Activated CD8-positive, alpha-beta memory T cell treated with anti-CD3 and anti-CD28 coated beads, Interleukin-2, amount 10 ng/mL, durations not matched to agents 7 days and 5 days (primary cell): ENCODE measurements around the gene SNIP1. TPM values are rescaled to one million over a fixed set of nuclear protein-coding genes. Genes with fewer than 3 reads are reported as not detected.
"Not testable (repeated sequence)": the region's sequence is repeated elsewhere in the genome, so short reads cannot be mapped to it uniquely, and the experiment has no call there.

Experiments used
- ATAC-seq: fragments of 150-1000 bp; cut with Tn5 transposase; one replicate; pipeline ENCODE4 v1.10.0; 2021; ENCODE audit warnings: moderate library complexity
- CTCF ChIA-PET: fragments of 350-600 bp; sonication (Branson Sonifier 250); formaldehyde crosslinking; loops from one replicate; lab custom pipeline; 2021; ENCODE audit warnings: antibody characterized with exemption; lab: Charles Lee
- DNase-seq: peaks from one replicate; pipeline ENCODE4 v3.0.0-alpha.2; 2020
- H3K27ac Mint-ChIP-seq: one replicate; pipeline ENCODE4 v1.8.0; 2021; ENCODE audit warnings: mild to moderate bottlenecking, mixed read lengths
- H3K27me3 Mint-ChIP-seq: one replicate; pipeline ENCODE4 v1.8.0; 2021; ENCODE audit warnings: mixed read lengths
- H3K36me3 Mint-ChIP-seq: one replicate; pipeline ENCODE4 v1.8.0; 2021; ENCODE audit warnings: mild to moderate bottlenecking, mixed read lengths
- H3K4me1 Mint-ChIP-seq: one replicate; pipeline ENCODE4 v1.8.0; 2021; ENCODE audit warnings: mixed read lengths
- H3K4me3 Mint-ChIP-seq: one replicate; pipeline ENCODE4 v1.8.0; 2021; ENCODE audit warnings: mild to moderate bottlenecking, moderate library complexity, mixed read lengths
- H3K9me3 Mint-ChIP-seq: one replicate; pipeline ENCODE4 v1.8.0; 2022; ENCODE audit warnings: low read depth, mixed read lengths
- total RNA-seq, 2 experiments: library from RNA; stranded (reverse); gene quantifications; one replicate each; pipeline ENCODE4 v1.2.3, GENCODE V29; 2021

The SNIP1 gene
- total RNA-seq, 2 experiments from 2014 or later, result 28.4 to 29.4 TPM

DNA sequence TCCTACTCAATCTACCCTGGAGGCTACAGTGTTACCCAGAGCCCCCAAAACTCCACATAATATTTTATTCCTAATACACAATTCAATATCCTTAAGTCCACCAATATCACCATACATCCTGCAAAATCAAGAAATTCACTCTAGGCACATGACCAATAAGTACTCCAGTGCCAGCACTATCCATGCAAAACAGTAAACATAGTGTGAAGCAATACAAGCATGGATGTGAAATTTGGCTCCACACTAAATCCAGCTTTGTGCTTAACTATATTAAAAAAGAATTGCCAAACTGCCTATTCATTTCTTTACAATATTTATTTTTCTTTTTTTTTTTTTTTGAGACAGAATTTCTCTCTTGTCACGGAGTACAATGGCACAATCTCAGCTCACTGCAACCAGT is 36.5 kb downstream of the SNIP1 start:
- CTCF ChIA-PET, result interaction anchor here (0.5 to 1.0 kb wide), 3 partner anchors 10 to 63 kb away, joined by 3 to 5 read pairs (median 3); no protein-coding TSS in a partner anchor
- Mint-ChIP-seq H3K9me3 (no peaks in the 10 kb centered on the region), H3K4me3 (no peak overlapping the region), H3K4me1 (peaks cover 41% of the 10 kb centered on the region), H3K27ac (no peak overlapping the region), H3K27me3 (no peaks in the 10 kb centered on the region), H3K36me3 (peaks cover 21% of the 10 kb centered on the region)
- ATAC-seq (no peak), DNase-seq (no peak)

DNA sequence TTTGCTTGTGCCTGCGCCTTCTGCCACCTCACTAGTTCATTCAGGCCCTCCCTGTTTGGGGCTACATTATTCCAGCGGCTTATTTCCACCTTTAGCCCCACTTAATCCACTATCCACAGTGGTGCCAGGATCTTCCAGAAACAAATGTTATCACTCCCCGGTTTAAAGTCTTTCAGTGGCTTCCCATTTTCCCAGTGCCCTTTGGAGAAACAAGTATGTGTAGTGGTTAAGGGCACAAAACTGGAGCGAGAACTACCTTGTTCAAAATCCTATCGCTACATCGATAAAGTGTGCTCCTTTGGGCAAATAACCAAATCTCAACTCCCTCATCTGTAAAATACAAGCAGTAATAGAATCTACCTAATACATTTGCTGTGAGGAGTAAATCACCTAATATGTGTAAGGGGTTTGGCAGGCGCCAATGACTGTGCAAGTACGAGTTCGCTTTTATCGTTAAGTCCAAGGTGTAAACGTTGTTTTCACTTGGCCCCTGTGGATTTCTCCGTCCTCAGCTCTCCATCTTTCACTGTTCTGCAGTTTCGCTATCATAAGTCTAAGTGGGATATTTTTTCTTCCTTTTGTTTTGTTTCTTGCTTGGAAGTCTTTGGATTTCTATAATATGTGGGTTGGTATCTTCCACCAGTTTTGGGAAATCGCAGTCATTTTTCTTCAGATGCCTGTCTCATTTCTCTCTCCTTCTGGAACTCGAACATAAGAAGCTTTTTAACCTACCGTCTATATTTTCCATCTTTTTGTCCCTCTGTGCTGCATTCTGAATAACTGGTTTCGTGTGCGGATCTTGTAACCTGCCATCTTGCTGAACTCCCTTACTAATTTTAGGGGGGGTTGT is 38.7 kb downstream of the SNIP1 start:
- Mint-ChIP-seq H3K4me3 (peak overlapping the region; percentile 92), H3K27ac (peak overlapping the region; percentile 94), H3K36me3 (peaks cover 27% of the 10 kb centered on the region), H3K27me3 (no peaks in the 10 kb centered on the region), H3K9me3 (no peaks in the 10 kb centered on the region), H3K4me1 (peaks cover 47% of the 10 kb centered on the region)
- ATAC-seq, result no peak
- DNase-seq, result no peak
- CTCF ChIA-PET, result interaction anchor here (0.7 to 3.0 kb wide), 19 partner anchors 9 to 176 kb away, joined by 3 to 18 read pairs (median 5); partner anchors contain the start of genes CDCA8 and SNIP1

DNA sequence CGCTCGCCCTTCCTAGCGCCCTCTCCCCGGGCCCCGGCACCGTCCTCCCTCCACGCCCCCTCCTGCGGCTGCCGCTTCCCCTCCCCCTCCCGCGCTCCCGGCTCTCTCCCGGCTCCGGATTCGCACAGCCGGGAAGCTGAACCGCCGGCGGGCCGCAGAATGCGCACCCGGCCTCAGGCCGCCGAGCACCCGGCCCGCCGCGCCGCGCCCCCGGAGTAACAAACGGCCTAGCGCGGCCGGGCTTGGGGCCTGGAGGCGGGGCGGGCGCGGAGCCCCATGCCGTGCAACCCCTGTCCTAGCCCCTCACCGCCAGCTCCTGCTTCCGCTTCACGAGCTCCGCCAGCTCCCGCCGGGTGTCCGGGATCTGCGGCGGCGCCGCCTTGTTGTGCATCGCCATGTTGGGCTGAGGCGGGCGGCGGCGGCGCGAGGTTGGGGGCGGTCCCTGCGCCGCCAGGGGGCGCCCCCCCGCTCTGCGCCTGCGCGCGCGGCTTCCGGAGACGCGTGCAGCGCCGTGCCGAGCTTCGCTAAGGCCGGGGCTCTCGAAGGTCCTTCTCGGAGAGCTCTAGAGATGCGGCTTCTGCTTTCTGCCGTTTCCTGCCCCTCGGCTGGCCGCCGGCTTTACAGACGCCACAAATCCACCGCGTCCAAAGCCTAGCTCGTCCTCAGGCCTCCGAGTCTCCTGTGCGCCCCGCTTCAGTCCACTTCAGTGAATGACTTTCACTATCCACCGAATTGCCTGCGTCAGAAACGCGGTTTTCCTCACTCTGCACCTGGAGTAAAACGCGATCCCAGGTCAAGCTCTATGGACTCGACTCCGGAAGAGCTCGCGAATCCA is 39.5 kb downstream of the SNIP1 start, which contains the start of gene MEAF6:
TSS of gene MEAF6 (minus strand) at position 417 of the 835 bp plus-strand sequence. CDS start at position 397, 20 bp downstream.
- Mint-ChIP-seq H3K9me3 (no peaks in the 10 kb centered on the region), H3K4me3 (peak within 1 kb of the TSS; percentile 92), H3K36me3 (peaks cover 23% of the 10 kb centered on the region), H3K27me3 (no peaks in the 10 kb centered on the region), H3K4me1 (peaks cover 43% of the 10 kb centered on the region), H3K27ac (peak within 1 kb of the TSS; percentile 94)
- DNase-seq, result peak; percentile 84
- ATAC-seq, result peak; percentile 94
- CTCF ChIA-PET, result interaction anchor here (0.7 to 3.0 kb wide), 21 partner anchors 9 to 347 kb away, joined by 3 to 18 read pairs (median 4); partner anchors contain the start of genes CDCA8 and SNIP1

DNA sequence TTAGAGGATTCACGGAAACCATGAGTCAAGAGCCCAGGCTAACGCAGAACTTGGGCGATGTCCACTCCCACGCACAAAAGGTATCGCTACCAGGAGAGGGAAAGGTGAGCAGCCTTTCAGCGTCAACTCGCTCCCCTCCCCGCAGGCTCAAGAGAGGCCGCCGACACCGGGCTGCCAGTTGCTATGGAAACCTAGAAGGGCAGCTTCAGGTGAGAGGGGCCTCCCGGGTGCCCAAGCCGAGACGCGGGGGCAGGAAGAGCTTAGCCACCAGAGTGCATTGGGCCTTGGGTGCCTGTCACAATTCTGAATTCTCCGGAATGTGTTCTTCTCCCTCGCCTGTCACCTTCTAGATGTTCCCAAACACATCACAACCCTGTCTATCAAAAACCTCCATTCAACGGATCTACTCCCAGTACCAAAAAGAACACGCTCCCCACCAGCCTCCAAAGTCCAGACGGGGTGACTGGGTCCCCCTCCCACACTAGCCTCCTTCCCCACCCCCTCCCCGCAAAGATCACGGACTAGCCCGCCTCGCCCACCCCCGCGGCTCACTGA is 40.2 kb downstream of the SNIP1 start:
- peak; percentile 71 for DNase-seq
- ATAC-seq, result peak; percentile 24
- Mint-ChIP-seq H3K36me3 (peaks cover 26% of the 10 kb centered on the region), H3K27ac (peak overlapping the region; percentile 81), H3K9me3 (no peaks in the 10 kb centered on the region), H3K4me3 (peak overlapping the region; percentile 92), H3K27me3 (no peaks in the 10 kb centered on the region), H3K4me1 (peaks cover 42% of the 10 kb centered on the region)
- CTCF ChIA-PET, result interaction anchor here (1.2 to 3.0 kb wide), 13 partner anchors 8 to 178 kb away, joined by 3 to 10 read pairs (median 5); partner anchors contain the start of genes CDCA8 and SNIP1

DNA sequence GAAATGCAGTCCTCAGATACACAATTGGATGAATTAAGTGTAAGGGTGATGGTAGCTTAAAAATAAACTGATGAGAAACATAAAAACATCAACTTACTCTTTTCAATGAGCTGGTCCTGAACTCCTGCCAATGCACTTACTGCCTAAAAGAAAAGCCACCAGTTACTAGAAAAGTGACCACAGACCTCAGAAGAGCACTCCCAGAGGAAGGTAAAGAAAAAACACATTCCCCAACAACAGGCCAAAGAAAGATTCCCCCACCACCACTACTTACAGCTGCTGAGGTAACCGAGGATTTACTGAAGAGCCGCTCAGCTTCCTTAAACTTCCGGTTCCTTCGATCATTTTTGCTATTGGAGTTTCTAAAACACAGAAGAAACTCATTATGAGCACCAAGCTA is 44.9 kb downstream of the SNIP1 start:
- H3K4me3 Mint-ChIP-seq, result no peak overlapping the region
- peaks cover 37% of the 10 kb centered on the region for H3K4me1 Mint-ChIP-seq
- no peaks in the 10 kb centered on the region for H3K9me3 Mint-ChIP-seq
- CTCF ChIA-PET, result interaction anchor here (0.6 to 2.7 kb wide), 7 partner anchors 11 to 175 kb away, joined by 3 to 11 read pairs (median 4); no protein-coding TSS in a partner anchor
- no peak for ATAC-seq
- DNase-seq, result no peak
- peak overlapping the region; percentile 12 for H3K27ac Mint-ChIP-seq
- peaks cover 50% of the 10 kb centered on the region for H3K36me3 Mint-ChIP-seq
- no peaks in the 10 kb centered on the region for H3K27me3 Mint-ChIP-seq

DNA sequence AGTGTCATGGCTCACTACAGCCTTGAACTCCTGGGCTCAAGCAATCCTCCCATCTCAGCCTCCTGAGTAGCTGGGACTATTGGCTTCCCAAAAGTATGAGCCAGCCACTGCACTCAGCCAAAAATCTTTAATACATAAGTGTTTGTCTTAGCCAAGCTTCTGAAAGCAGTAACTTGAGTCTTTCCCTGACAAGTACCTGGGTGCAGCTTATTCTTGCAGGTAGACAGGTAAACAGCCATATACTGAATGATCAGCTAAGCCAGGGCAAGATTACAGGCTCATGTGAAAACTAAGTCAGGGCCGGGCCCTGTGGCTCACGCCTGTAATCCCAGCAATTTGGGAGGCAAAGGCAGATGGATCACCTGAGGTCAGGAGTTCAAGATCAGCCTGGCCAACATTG is 47.4 kb downstream of the SNIP1 start:
- H3K4me1 Mint-ChIP-seq, result peaks cover 23% of the 10 kb centered on the region
- no peak for DNase-seq
- H3K36me3 Mint-ChIP-seq, result peaks cover 50% of the 10 kb centered on the region
- H3K27me3 Mint-ChIP-seq, result no peaks in the 10 kb centered on the region
- CTCF ChIA-PET, result interaction anchor here (0.6 to 2.9 kb wide), 3 partner anchors 17 to 185 kb away, joined by 3 to 19 read pairs (median 4); no protein-coding TSS in a partner anchor
- H3K27ac Mint-ChIP-seq, result no peak overlapping the region
- no peak for ATAC-seq
- H3K9me3 Mint-ChIP-seq, result no peaks in the 10 kb centered on the region
- H3K4me3 Mint-ChIP-seq, result no peak overlapping the region

DNA sequence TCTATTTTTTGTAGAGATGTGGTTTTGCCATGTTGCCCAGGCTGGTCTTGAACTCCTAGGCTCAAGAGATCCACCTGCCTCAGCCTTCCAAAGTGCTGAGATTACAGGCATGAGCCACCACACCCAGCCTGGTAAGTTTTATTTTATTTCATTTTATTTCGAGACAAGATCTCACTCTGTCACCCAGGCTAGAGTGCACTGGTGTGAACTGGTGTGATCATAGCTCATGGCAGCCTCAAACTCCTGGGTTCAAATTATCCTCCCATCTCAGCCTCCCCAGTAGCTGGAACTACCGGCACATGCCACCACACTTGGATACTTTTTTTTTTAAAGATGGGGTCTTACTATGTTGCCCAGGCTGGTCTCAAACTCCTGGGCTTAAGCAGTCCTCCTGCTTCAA is 51.3 kb downstream of the SNIP1 start:
- CTCF ChIA-PET, result interaction anchor here (0.7 to 2.4 kb wide), 5 partner anchors 8 to 179 kb away, joined by 3 to 14 read pairs (median 4); no protein-coding TSS in a partner anchor
- not testable (repeated sequence) for ATAC-seq, H3K9me3 Mint-ChIP-seq, H3K27ac Mint-ChIP-seq, H3K27me3 Mint-ChIP-seq, H3K4me3 Mint-ChIP-seq, DNase-seq, H3K4me1 Mint-ChIP-seq
- H3K36me3 Mint-ChIP-seq, result peaks cover 53% of the 10 kb centered on the region

DNA sequence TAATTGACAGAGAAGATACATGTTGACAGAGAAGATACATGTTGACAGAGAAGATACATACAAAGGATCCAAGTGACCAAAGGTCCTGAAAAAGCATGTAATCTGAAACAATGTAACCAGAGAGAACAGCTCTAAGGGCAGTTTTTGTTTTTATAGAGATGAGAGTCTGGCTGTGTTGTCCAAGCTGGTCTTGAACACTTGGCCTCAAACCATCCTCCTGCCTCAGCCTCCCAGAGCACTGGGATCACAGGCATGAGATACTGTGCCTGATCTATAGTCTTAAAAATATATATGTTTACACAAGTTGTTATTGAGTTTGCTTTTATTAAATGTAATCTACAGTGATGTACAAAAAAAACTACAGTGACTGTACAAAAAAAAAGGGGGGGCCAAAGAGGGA is 52.0 kb downstream of the SNIP1 start:
- Mint-ChIP-seq H3K27me3 (no peaks in the 10 kb centered on the region), H3K9me3 (no peaks in the 10 kb centered on the region), H3K4me1 (peaks cover 3% of the 10 kb centered on the region), H3K36me3 (peaks cover 49% of the 10 kb centered on the region), H3K27ac (no peak overlapping the region), H3K4me3 (no peak overlapping the region)
- no peak for ATAC-seq
- DNase-seq, result no peak
- CTCF ChIA-PET, result interaction anchor here (1.5 to 2.4 kb wide), 2 partner anchors 15 to 23 kb away, joined by 4 to 14 read pairs; no protein-coding TSS in a partner anchor

DNA sequence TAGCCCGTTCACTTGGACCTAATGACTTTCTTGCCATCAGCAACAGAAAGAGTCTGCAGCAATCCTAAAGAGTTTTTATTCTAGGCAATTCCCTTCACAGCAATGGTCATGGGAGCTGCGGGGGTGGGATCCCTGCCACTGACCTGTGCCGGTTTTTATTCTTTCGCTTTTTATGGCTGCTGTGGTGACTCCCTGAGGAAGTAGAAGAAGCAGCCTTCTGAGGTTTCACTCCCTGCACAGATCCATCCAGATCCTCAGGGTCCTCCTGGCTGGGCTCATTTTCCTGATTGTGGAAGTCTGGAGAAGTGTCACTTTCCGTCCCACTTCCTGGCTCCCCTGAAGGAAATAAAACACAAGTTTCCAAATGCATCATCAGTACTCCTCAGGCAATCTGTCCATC is 52.4 kb downstream of the SNIP1 start:
- H3K9me3 Mint-ChIP-seq, result no peaks in the 10 kb centered on the region
- peaks cover 47% of the 10 kb centered on the region for H3K36me3 Mint-ChIP-seq
- H3K4me1 Mint-ChIP-seq, result peaks cover 3% of the 10 kb centered on the region
- H3K27ac Mint-ChIP-seq, result no peak overlapping the region
- DNase-seq (no peak), ATAC-seq (no peak)
- CTCF ChIA-PET, result no interaction called here
- H3K27me3 Mint-ChIP-seq, result no peaks in the 10 kb centered on the region
- H3K4me3 Mint-ChIP-seq, result no peak overlapping the region

DNA sequence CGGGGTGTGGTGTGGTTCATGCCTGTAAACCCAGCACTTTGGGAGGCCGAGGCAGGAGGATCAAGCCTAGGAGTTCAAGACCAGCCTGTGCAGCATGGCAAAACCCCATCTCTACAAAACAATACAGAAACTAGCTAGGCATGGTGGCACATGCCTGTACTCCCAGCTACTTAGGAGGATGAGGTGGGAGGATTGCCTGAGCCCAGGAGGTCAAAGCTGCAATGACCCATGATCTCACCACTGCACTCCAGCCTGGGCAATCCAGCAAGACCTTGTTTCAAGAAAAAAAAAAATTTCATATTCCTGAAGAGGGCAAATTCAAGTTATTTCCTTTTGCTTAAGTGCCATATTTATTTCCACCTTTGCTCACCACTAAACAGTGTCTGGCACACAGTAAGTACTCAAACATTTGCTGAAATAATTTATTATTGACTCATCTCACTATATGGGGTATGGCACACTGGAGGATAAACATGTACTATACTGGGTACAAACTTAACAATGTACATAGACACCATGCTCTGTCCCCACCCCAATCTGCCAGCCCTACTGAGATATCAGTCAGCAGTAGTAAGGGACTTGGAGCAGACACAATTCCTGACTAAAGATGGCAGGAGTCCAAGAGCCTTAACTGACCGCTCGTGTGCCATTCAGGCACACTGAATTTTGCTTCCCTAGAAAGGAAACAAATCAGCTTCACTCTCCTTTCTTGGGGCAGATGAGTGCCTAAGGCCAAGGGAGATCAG is 55.0 kb downstream of the SNIP1 start:
- CTCF ChIA-PET, result interaction anchor here (1.0 to 2.2 kb wide), 5 partner anchors 10 to 44 kb away, joined by 3 to 17 read pairs (median 4); partner anchors contain the start of gene MEAF6
- peaks cover 3% of the 10 kb centered on the region for H3K4me1 Mint-ChIP-seq
- ATAC-seq (no peak), DNase-seq (peak; percentile 16)
- no peak overlapping the region for H3K4me3 Mint-ChIP-seq
- H3K27ac Mint-ChIP-seq, result no peak overlapping the region
- no peaks in the 10 kb centered on the region for H3K9me3 Mint-ChIP-seq
- peaks cover 32% of the 10 kb centered on the region for H3K36me3 Mint-ChIP-seq
- no peaks in the 10 kb centered on the region for H3K27me3 Mint-ChIP-seq

DNA sequence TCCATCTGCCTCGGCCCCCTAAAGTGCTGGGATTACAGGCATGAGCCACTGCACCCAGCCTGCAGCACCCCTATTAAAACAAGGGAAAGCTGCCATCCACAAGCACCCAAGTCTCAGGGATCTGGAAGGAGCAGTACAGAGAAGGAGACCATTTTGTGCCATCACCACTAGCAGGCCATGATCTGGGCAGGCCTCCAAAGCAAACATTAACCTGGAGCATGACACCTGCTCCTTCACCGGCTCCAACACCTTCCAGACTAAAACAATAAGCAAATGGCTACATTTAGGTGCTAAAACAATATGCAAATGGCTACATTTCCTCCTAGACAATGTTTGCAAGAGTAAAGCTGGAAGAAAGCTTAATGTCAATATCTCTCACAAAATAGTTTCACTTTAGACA is 56.3 kb downstream of the SNIP1 start:
- no peaks in the 10 kb centered on the region for H3K27me3 Mint-ChIP-seq
- H3K27ac Mint-ChIP-seq, result no peak overlapping the region
- ATAC-seq (no peak), DNase-seq (peak; percentile 12)
- no peaks in the 10 kb centered on the region for H3K9me3 Mint-ChIP-seq
- H3K4me1 Mint-ChIP-seq, result peaks cover 14% of the 10 kb centered on the region
- CTCF ChIA-PET, result interaction anchor here (1.1 to 3.9 kb wide), 6 partner anchors 11 to 185 kb away, joined by 3 to 46 read pairs (median 4); no protein-coding TSS in a partner anchor
- no peak overlapping the region for H3K4me3 Mint-ChIP-seq
- peaks cover 35% of the 10 kb centered on the region for H3K36me3 Mint-ChIP-seq

DNA sequence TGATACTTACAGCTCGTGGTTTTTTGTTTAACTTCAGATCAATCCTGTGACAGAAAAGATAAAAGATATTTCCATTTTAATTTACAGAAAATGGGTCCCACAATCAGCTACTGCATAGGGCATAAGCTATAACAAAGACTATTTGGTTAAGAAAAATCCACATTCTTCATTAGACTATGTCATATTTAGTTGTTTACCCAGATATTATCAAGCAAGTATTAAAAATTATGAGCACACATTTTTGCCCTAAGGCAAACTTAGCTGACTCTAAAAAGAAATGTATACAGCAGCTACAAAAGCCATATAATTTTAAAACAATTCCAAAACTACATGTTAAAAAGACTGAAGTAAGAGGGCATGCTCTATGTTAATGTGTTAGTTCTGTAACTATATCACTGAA is 58.2 kb downstream of the SNIP1 start:
- no peaks in the 10 kb centered on the region for H3K27me3 Mint-ChIP-seq
- no peak overlapping the region for H3K4me3 Mint-ChIP-seq
- DNase-seq (no peak), ATAC-seq (no peak)
- H3K4me1 Mint-ChIP-seq, result peaks cover 18% of the 10 kb centered on the region
- CTCF ChIA-PET, result interaction anchor here (0.7 to 3.9 kb wide), 9 partner anchors 10 to 62 kb away, joined by 3 to 46 read pairs (median 4); partner anchors contain the start of gene ZC3H12A
- H3K36me3 Mint-ChIP-seq, result peaks cover 29% of the 10 kb centered on the region
- no peaks in the 10 kb centered on the region for H3K9me3 Mint-ChIP-seq
- no peak overlapping the region for H3K27ac Mint-ChIP-seq
